ENCODE results near the gene GPLD1.
A peak's percentile ranks its signal among the peaks of the same experiment; 100 is the strongest.

GPLD1 gene

GRCh38 chr6:24500683-24501082, 11.3 kb upstream of the GPLD1 start:
- no peak for DNase-seq

GRCh38 chr6:24497254-24497970, 8.0 kb upstream of the GPLD1 start:
- no peak for DNase-seq

GRCh38 chr6:24494821-24495795, 5.7 kb upstream of the GPLD1 start, which contains the start of gene ALDH5A1:
TSS of gene ALDH5A1 (plus strand) at chr6:24494969. CDS start at chr6:24494997, 28 bp downstream.
- DNase-seq = peak; percentile 48

GRCh38 chr6:24493945-24494820, 4.8 kb upstream of the GPLD1 start:
- DNase-seq = no peak

GRCh38 chr6:24492475-24492874, 3.1 kb upstream of the GPLD1 start:
- no peak for DNase-seq

GRCh38 chr6:24490948-24491347, 1.6 kb upstream of the GPLD1 start:
- no peak for DNase-seq

- DNase-seq = peak; percentile 55
These were observed 503 bp upstream of the GPLD1 start for GRCh38 chr6:24489881-24490280.

- DNase-seq = no peak
These were observed 3.3 kb downstream of the GPLD1 start for GRCh38 chr6:24486065-24486464.

GRCh38 chr6:24484657-24485323, 4.6 kb downstream of the GPLD1 start:
- DNase-seq = peak; percentile 45

GRCh38 chr6:24481449-24481848, 7.9 kb downstream of the GPLD1 start:
- no peak for DNase-seq

- DNase-seq = no peak
These were observed 8.7 kb downstream of the GPLD1 start for GRCh38 chr6:24480705-24481104.

- peak; percentile 6 for DNase-seq
These were observed 10.5 kb downstream of the GPLD1 start for GRCh38 chr6:24478903-24479302.

GRCh38 chr6:24477070-24477469, 12.3 kb downstream of the GPLD1 start:
- no peak for DNase-seq

GRCh38 chr6:24476631-24477030, 12.7 kb downstream of the GPLD1 start:
- DNase-seq = no peak

GRCh38 chr6:24472181-24472580, 17.2 kb downstream of the GPLD1 start:
- no peak for DNase-seq

- no peak for DNase-seq
These were observed 19.6 kb downstream of the GPLD1 start for GRCh38 chr6:24469811-24470210.

GRCh38 chr6:24464253-24465038, 24.9 kb downstream of the GPLD1 start:
- no peak for DNase-seq

GRCh38 chr6:24460966-24461365, 28.4 kb downstream of the GPLD1 start:
- DNase-seq = no peak

GRCh38 chr6:24458941-24459340, 30.4 kb downstream of the GPLD1 start:
- peak; percentile 24 for DNase-seq

GRCh38 chr6:24458134-24458533, 31.2 kb downstream of the GPLD1 start:
- peak; percentile 55 for DNase-seq

- DNase-seq = no peak
These were observed 34.3 kb downstream of the GPLD1 start for GRCh38 chr6:24455061-24455460.
